Measurements from ENCODE around the gene CPVL.
"Not testable (repeated sequence)": the region's sequence is repeated elsewhere in the genome, so short reads cannot be mapped to it uniquely, and the experiment has no call there.

Gene CPVL

GRCh38 chr7:29105191-29105590, 41.1 kb downstream of the CPVL start:
- H3K27ac ChIP-seq = no peak overlapping the region
- no peak for TF ChIP-seq CTCF (conservative IDR thresholded peaks at IDR 0.05)

- no peak overlapping the region for H3K27ac ChIP-seq
- TF ChIP-seq CTCF (conservative IDR thresholded peaks at IDR 0.05) = peak; percentile 84
These were observed 43.7 kb downstream of the CPVL start for GRCh38 chr7:29102558-29103151.

- no peak for TF ChIP-seq CTCF (conservative IDR thresholded peaks at IDR 0.05)
- H3K27ac ChIP-seq = peak overlapping the region; percentile 51
These were observed 45.4 kb downstream of the CPVL start for GRCh38 chr7:29100924-29101323.

GRCh38 chr7:29099896-29100847, 46.2 kb downstream of the CPVL start:
- H3K27ac ChIP-seq = peak overlapping the region; percentile 51
- no peak for TF ChIP-seq CTCF (conservative IDR thresholded peaks at IDR 0.05)

- TF ChIP-seq CTCF (conservative IDR thresholded peaks at IDR 0.05) = no peak
- H3K27ac ChIP-seq = no peak overlapping the region
These were observed 49.9 kb downstream of the CPVL start for GRCh38 chr7:29096446-29096730.

GRCh38 chr7:29095631-29096445, 50.5 kb downstream of the CPVL start:
- no peak for TF ChIP-seq CTCF (conservative IDR thresholded peaks at IDR 0.05)
- no peak overlapping the region for H3K27ac ChIP-seq

- not testable (repeated sequence) for H3K27ac ChIP-seq
These were observed 53.2 kb downstream of the CPVL start for GRCh38 chr7:29093091-29093490.

Measured in VCaP (cell line).